Heart left ventricle (tissue), 16 donors: ENCODE results near the gene IQUB. TPM values are rescaled to one million over a fixed set of nuclear protein-coding genes. Genes with fewer than 3 reads are reported as not detected.

Experiments
- ATAC-seq, 4 donors: fragments of 200-7000 bp; cut with Tn5 transposase; one replicate each; pipeline ENCODE4 v1.9.1; 2020 to 2022; ENCODE audit warnings: moderate library complexity in 4 of 4, mild to moderate bottlenecking in 3 of 4, moderate number of reproducible peaks in 1 of 4
- DNase-seq, 5 donors: peaks; one replicate each; pipeline ENCODE4 v3.0.0-alpha.2; 2020
- H3K27ac ChIP-seq, 12 donors: fragments of 200-600 bp; sonication (generic) in 4 of 12; one replicate each; pipeline versions ENCODE4 v1.5.0 to v1.8.0; 2016 to 2022; ENCODE audit warnings: mild to moderate bottlenecking in 2 of 12
- H3K27me3 ChIP-seq, 9 donors: fragments of 200-600 bp; sonication (generic) in 2 of 9; one replicate each; pipeline versions ENCODE4 v1.5.1 to v1.8.0; 2016 to 2022; ENCODE audit warnings: mild to moderate bottlenecking in 3 of 9
- H3K36me3 ChIP-seq, 9 donors: fragments of 200-600 bp; sonication (generic) in 2 of 9; one replicate each; pipeline versions ENCODE4 v1.5.0 to v1.8.0; 2018 to 2022; ENCODE audit warnings: mild to moderate bottlenecking in 2 of 9
- H3K4me1 ChIP-seq, 12 donors: fragments of 200-600 bp; sonication (generic) in 4 of 12; one replicate each; pipeline versions ENCODE4 v1.5.0 to v1.8.0; 2016 to 2022; ENCODE audit warnings: mild to moderate bottlenecking in 3 of 12
- H3K4me3 ChIP-seq, 12 donors: fragments of 200-600 bp; sonication (generic) in 4 of 12; one replicate each; pipeline versions ENCODE4 v1.5.0 to v1.8.0; 2017 to 2022; ENCODE audit warnings: mild to moderate bottlenecking in 9 of 12, moderate library complexity in 4 of 12
- H3K9me3 ChIP-seq, 12 donors: fragments of 200-600 bp; sonication (generic) in 4 of 12; one replicate each; pipeline versions ENCODE4 v1.5.0 to v1.8.0; 2016 to 2022; ENCODE audit warnings: mild to moderate bottlenecking in 1 of 12
- CTCF ChIP-seq, 12 donors: fragments of 200-600 bp; sonication (generic) in 4 of 12; IDR thresholded peaks; one replicate each; pipeline versions ENCODE4 v1.5.0 to v1.8.0; 2018 to 2022; ENCODE audit warnings: antibody characterized with exemption in 12 of 12, mild to moderate bottlenecking in 5 of 12
- POLR2A ChIP-seq, 2 donors: fragments of 450-650 bp; IDR thresholded peaks; one replicate each; pipeline ENCODE4 v1.6.1; 2017; ENCODE audit warnings: antibody characterized with exemption in 2 of 2, mild to moderate bottlenecking in 2 of 2, moderate library complexity in 2 of 2
- WGBS, 4 donors: extraction: QIAGEN DNeasy Blood & Tissue Kit in 2 of 4; methylation state at CpG; one replicate each; pipeline versions ENCODE4 v1.1.5 to v1.1.7; 2013 to 2018; 5-methylcytosine and 5-hydroxymethylcytosine counted together
- intact Hi-C, 10 donors: fragments of 100-400 bp; cut with DNase I; formaldehyde crosslinking; loops; one replicate each; pipeline versions ENCODE4 v1.11.1 to v1.14.2; 2022
- polyA plus RNA-seq, 2 donors: library from polyadenylated mRNA; stranded (reverse); fragments of 200-250 nt; gene quantifications; one replicate each; pipeline ENCODE4 v1.2.3, GENCODE V29; 2013
- total RNA-seq, 9 donors: library from RNA; depleted of rRNA in 2 of 9; stranded (reverse); fragments of >200 nt in 2 of 9; fragmentation: NEBNext Ultra II Directional in 3 of 9; extraction: Animal tissue kit (Norgen Biotek cat#: 25700) in 3 of 9; gene quantifications; one replicate each; pipeline versions ENCODE4 v1.1.0 to v1.2.4, GENCODE V29; 2016 to 2023
- donor health status: ischemic (EF 13 %, LVEDD 7.1; RV severe dilation, severe dysfunction).
- donor health status: healthy with polysubstance abuse.
- donor health status: DM: no; HTN: yes; CAD: no.
- donor health status: DM: no; HTN: no; CAD: no.
- donor health status: ischemic (EF 25% LVEDD 6.9; RV normal size, moderate dysfunction).
- donor health status: ischemic (EF 25% LVEDD 5.7; RV mildly dilated, moderate dysfunction).
- donor health status: healthy.
- donor health status: DM: yes; HTN: yes; CAD: no.
- donor health status: ischemic (EF 35%, LVEDD 5.7; RV mildly dilated, moderate dysfunction).
- donor health status: nonischemic (EF 11% LVEDD 7.7; RV severe dilation, severe dysfunction).
- donor health status: DM: yes; HTN: yes; CAD: no.
- donor health status: PGD.
- donor health status: ischemic (EF 29% LVEDD 5.4; RV normal size, mild dysfunction).
- donor health status: nonischemic (EF 23%, LVEDD 6.1; RV moderate dilation, normal function).

The IQUB gene
- total and polyA plus RNA-seq, 11 donors, result 0.19 to 1.3 (median 0.55) TPM; not detected in 1

GRCh38 chr7:123580406-123581161, 46.2 kb upstream of the IQUB start:
- ATAC-seq (peak; percentile 65 to 84 (median 80)), DNase-seq (no peak)
- H3K4me1 ChIP-seq, result no peaks in the 10 kb centered on the region
- WGBS, 4 donors, result 28 to 36% (median 32%) methylated on average over 8 of the region's 8 CpGs
- no peaks in the 10 kb centered on the region for H3K36me3 ChIP-seq
- no peak overlapping the region for H3K4me3 ChIP-seq
- H3K9me3 ChIP-seq, result no peaks in the 10 kb centered on the region
- intact Hi-C loops, result loop anchor here in 8 of 10 donors (2.0 to 10.0 kb wide), 7 partner anchors 104 to 292 kb away; no protein-coding TSS in a partner anchor
- H3K27me3 ChIP-seq, result no peaks in the 10 kb centered on the region
- peak overlapping the region in 2 of 12 donors; percentile 2 to 17 for H3K27ac ChIP-seq
- TF ChIP-seq CTCF (IDR thresholded peaks at IDR 0.05) (peak; percentile 38 to 74 (median 64)), POLR2A (IDR thresholded peaks at IDR 0.05) (no peak)

GRCh38 chr7:123579416-123579815, 45.0 kb upstream of the IQUB start:
- no peaks in the 10 kb centered on the region for H3K27me3 ChIP-seq
- no peak overlapping the region for H3K4me3 ChIP-seq
- H3K9me3 ChIP-seq, result no peaks in the 10 kb centered on the region
- TF ChIP-seq POLR2A (IDR thresholded peaks at IDR 0.05) (no peak), CTCF (IDR thresholded peaks at IDR 0.05) (no peak)
- no peak overlapping the region for H3K27ac ChIP-seq
- intact Hi-C loops, result loop anchor here in 1 of 10 donors (5.0 kb wide), 1 partner anchor 288 kb away; no protein-coding TSS in a partner anchor
- ATAC-seq (no peak), DNase-seq (no peak)
- H3K36me3 ChIP-seq, result no peaks in the 10 kb centered on the region
- H3K4me1 ChIP-seq, result no peaks in the 10 kb centered on the region

- DNase-seq, result no peak
- TF ChIP-seq CTCF (IDR thresholded peaks at IDR 0.05) (no peak), POLR2A (IDR thresholded peaks at IDR 0.05) (no peak)
- Histone ChIP-seq H3K4me3 (no peak overlapping the region), H3K9me3 (no peaks in the 10 kb centered on the region), H3K4me1 (no peaks in the 10 kb centered on the region), H3K36me3 (no peaks in the 10 kb centered on the region), H3K27ac (no peak overlapping the region), H3K27me3 (no peaks in the 10 kb centered on the region)
- no peak for ATAC-seq
- WGBS, 4 donors, result 91 to 97% (median 95%) methylated on average over 2 of the region's 2 CpGs
- intact Hi-C loops, result no loop called here
These were observed 39.6 kb upstream of the IQUB start for GRCh38 chr7:123573896-123574467.

GRCh38 chr7:123573341-123573740, 38.9 kb upstream of the IQUB start:
- H3K27me3 ChIP-seq, result no peaks in the 10 kb centered on the region
- no peaks in the 10 kb centered on the region for H3K4me1 ChIP-seq
- DNase-seq (no peak), ATAC-seq (no peak)
- TF ChIP-seq CTCF (IDR thresholded peaks at IDR 0.05) (no peak), POLR2A (IDR thresholded peaks at IDR 0.05) (no peak)
- intact Hi-C loops, result no loop called here
- H3K27ac ChIP-seq, result no peak overlapping the region
- no peaks in the 10 kb centered on the region for H3K36me3 ChIP-seq
- 80 to 84% (median 83%) methylated on average over 3 of the region's 3 CpGs for WGBS, 4 donors
- H3K9me3 ChIP-seq, result no peaks in the 10 kb centered on the region
- no peak overlapping the region for H3K4me3 ChIP-seq
